ENCODE data around the gene KPNA4.

DNA sequence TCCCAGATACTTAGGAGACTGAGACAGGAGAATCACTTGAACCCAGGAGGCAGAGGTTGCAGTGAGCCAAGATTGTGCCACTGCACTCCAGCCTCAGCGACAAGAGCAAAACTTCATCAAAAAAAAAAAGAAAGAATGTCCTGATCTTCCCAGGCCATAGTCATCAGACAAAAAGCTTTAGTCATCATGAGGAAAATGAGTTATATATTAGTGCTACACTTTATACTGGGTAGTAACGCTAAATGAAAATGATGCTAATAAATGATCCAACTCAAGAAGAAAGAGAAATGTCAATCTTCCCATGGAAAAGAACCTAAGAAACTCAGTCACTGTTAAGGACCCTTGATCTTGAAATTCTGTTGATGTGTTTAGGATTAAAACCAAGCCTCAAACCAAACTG lies 89.5 kb downstream of the KPNA4 start:
- TF ChIP-seq, protein P1, sequence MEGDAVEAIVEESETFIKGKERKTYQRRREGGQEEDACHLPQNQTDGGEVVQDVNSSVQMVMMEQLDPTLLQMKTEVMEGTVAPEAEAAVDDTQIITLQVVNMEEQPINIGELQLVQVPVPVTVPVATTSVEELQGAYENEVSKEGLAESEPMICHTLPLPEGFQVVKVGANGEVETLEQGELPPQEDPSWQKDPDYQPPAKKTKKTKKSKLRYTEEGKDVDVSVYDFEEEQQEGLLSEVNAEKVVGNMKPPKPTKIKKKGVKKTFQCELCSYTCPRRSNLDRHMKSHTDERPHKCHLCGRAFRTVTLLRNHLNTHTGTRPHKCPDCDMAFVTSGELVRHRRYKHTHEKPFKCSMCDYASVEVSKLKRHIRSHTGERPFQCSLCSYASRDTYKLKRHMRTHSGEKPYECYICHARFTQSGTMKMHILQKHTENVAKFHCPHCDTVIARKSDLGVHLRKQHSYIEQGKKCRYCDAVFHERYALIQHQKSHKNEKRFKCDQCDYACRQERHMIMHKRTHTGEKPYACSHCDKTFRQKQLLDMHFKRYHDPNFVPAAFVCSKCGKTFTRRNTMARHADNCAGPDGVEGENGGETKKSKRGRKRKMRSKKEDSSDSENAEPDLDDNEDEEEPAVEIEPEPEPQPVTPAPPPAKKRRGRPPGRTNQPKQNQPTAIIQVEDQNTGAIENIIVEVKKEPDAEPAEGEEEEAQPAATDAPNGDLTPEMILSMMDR (IDR thresholded peaks at IDR 0.05), result no peak
- no peak for TF ChIP-seq POLR2A (IDR thresholded peaks at IDR 0.05)
